Loucy (cell line): ENCODE results near the gene DUSP19.

Source experiments
- H2AFZ ChIP-seq: fragments of 200-600 bp; sonication (generic); 2 replicates; pipeline ENCODE4 v1.6.0; 2016; ENCODE audit warnings: antibody characterized with exemption, mild to moderate bottlenecking, low read length, moderate library complexity
- H3F3A ChIP-seq: fragments of 200-600 bp; 2 replicates; pipeline ENCODE4 v1.6.0; 2016; ENCODE audit warnings: antibody characterized with exemption, low read depth, mild to moderate bottlenecking
- H3K27me3 ChIP-seq: fragments of 200-600 bp; sonication (generic); 2 replicates; pipeline ENCODE4 v1.6.1; 2014; ENCODE audit warnings: low read length, mild to moderate bottlenecking; ENCODE audit not compliant: insufficient read depth, poor library complexity, severe bottlenecking
- H3K36me3 ChIP-seq: fragments of 200-600 bp; sonication (generic); 2 replicates; pipeline ENCODE4 v1.6.1; 2016; ENCODE audit warnings: low read length; ENCODE audit not compliant: insufficient read depth
- H3K4me1 ChIP-seq: fragments of 200-600 bp; sonication (generic); 2 replicates; pipeline ENCODE4 v1.5.1; 2014; ENCODE audit warnings: low read length, mild to moderate bottlenecking; ENCODE audit not compliant: insufficient read depth, poor library complexity, severe bottlenecking
- H3K4me2 ChIP-seq: fragments of 200-600 bp; sonication (generic); 2 replicates; pipeline ENCODE4 v1.6.0; 2014; ENCODE audit warnings: antibody characterized with exemption, low read length, low read depth, mild to moderate bottlenecking; ENCODE audit not compliant: poor library complexity, severe bottlenecking
- H3K4me3 ChIP-seq: fragments of 200-600 bp; sonication (generic); 2 replicates; pipeline ENCODE4 v1.5.1; 2014; ENCODE audit warnings: low read length, mild to moderate bottlenecking, mixed read lengths; ENCODE audit not compliant: poor library complexity, severe bottlenecking
- H3K79me2 ChIP-seq: fragments of 200-600 bp; sonication (generic); 2 replicates; pipeline ENCODE4 v1.6.1; 2014; ENCODE audit warnings: low read length; ENCODE audit not compliant: insufficient read depth
- H3K9ac ChIP-seq: fragments of 200-600 bp; sonication (generic); 2 replicates; pipeline ENCODE4 v1.6.0; 2014; ENCODE audit warnings: mild to moderate bottlenecking, low read depth, low read length, moderate library complexity; ENCODE audit not compliant: poor library complexity, severe bottlenecking
- H3K9me2 ChIP-seq: fragments of 200-600 bp; sonication (generic); replicated peaks from 2 replicates; pipeline ENCODE4 v1.6.1; 2016; ENCODE audit warnings: low read depth, low read length, mixed read lengths
- H3K9me3 ChIP-seq: fragments of 200-600 bp; sonication (generic); 2 replicates; pipeline ENCODE4 v1.6.1; 2014; ENCODE audit warnings: mild to moderate bottlenecking, antibody characterized with exemption, low read length, low read depth; ENCODE audit not compliant: insufficient read depth
- H4K20me1 ChIP-seq: fragments of 200-600 bp; sonication (generic); 2 replicates; pipeline ENCODE4 v1.6.0; 2014; ENCODE audit warnings: antibody characterized with exemption, low read length, mild to moderate bottlenecking; ENCODE audit not compliant: insufficient read depth, poor library complexity, severe bottlenecking
- CTCF ChIP-seq: fragments of 200-600 bp; sonication (generic); conservative IDR thresholded peaks from 2 replicates; pipeline ENCODE4 v1.5.1; 2014; ENCODE audit warnings: mild to moderate bottlenecking, antibody characterized with exemption, low read length
- EZH2phosphoT487 ChIP-seq: fragments of 200-600 bp; IDR thresholded peaks from 2 replicates; pipeline ENCODE4 v1.6.1; 2018; ENCODE audit warnings: antibody characterized with exemption, mild to moderate bottlenecking, moderate library complexity, borderline replicate concordance

DUSP19 gene

GRCh38 chr2:183124957-183125255, 46.4 kb downstream of the DUSP19 start:
- TF ChIP-seq EZH2phosphoT487 (no peak), CTCF (no peak)
- H3K4me1 ChIP-seq, result peaks cover 42% of the 10 kb centered on the region
- H2AFZ ChIP-seq, result peak overlapping the region; percentile 100
- H3K36me3 ChIP-seq, result peaks cover 9% of the 10 kb centered on the region
- peak overlapping the region; percentile 87 for H3K4me2 ChIP-seq
- H3K4me3 ChIP-seq, result peak overlapping the region; percentile 98
- H4K20me1 ChIP-seq, result peaks cover 48% of the 10 kb centered on the region
- no peaks in the 10 kb centered on the region for H3F3A ChIP-seq
- H3K27me3 ChIP-seq, result peaks cover 29% of the 10 kb centered on the region
- H3K9ac ChIP-seq, result peak overlapping the region; percentile 78
- H3K9me2 ChIP-seq, result no peaks in the 10 kb centered on the region
- H3K79me2 ChIP-seq, result peaks cover 54% of the 10 kb centered on the region
- H3K9me3 ChIP-seq, result no peaks in the 10 kb centered on the region

- Histone ChIP-seq H3F3A (no peaks in the 10 kb centered on the region), H3K4me2 (peak overlapping the region; percentile 87), H3K79me2 (peaks cover 63% of the 10 kb centered on the region), H3K9me2 (no peaks in the 10 kb centered on the region), H2AFZ (no peak overlapping the region), H3K36me3 (peaks cover 9% of the 10 kb centered on the region), H4K20me1 (peaks cover 49% of the 10 kb centered on the region), H3K9ac (peak overlapping the region; percentile 78), H3K4me1 (peaks cover 49% of the 10 kb centered on the region), H3K4me3 (peak overlapping the region; percentile 98), H3K27me3 (peaks cover 20% of the 10 kb centered on the region), H3K9me3 (no peaks in the 10 kb centered on the region)
- TF ChIP-seq EZH2phosphoT487 (no peak), CTCF (no peak)
Observed at GRCh38 chr2:183125659-183126341, 47.3 kb downstream of the DUSP19 start.

GRCh38 chr2:183126635-183127034, 48.1 kb downstream of the DUSP19 start:
- Histone ChIP-seq H3K9me3 (no peaks in the 10 kb centered on the region), H3K79me2 (peaks cover 71% of the 10 kb centered on the region), H4K20me1 (peaks cover 58% of the 10 kb centered on the region), H3K9me2 (no peaks in the 10 kb centered on the region), H3K27me3 (peaks cover 14% of the 10 kb centered on the region), H2AFZ (no peak overlapping the region), H3K4me2 (peak overlapping the region; percentile 87), H3K4me1 (peaks cover 57% of the 10 kb centered on the region), H3K9ac (peak overlapping the region; percentile 78), H3F3A (no peaks in the 10 kb centered on the region), H3K36me3 (peaks cover 9% of the 10 kb centered on the region), H3K4me3 (peak overlapping the region; percentile 98)
- TF ChIP-seq CTCF, result no peak
